ENCODE measurements around the gene RHOT2.

Gene RHOT2

GRCh38 chr16:642189-643049 is 25.5 kb upstream of the RHOT2 start:
- H3K9me3 ChIP-seq (ENCODE audit: control insufficient read depth, low read length) = no peaks in the 10 kb centered on the region
- H3K4me3 ChIP-seq (ENCODE audit: low read length) = peak overlapping the region; percentile 87
- DNase-seq (ENCODE audit: low read depth) = peak; percentile 47
- H3K36me3 ChIP-seq (ENCODE audit: control insufficient read depth, insufficient read depth, low read length, severe bottlenecking) = no peaks in the 10 kb centered on the region
- H3K27me3 ChIP-seq (replicated peaks; ENCODE audit: control insufficient read depth, insufficient read depth, low read length) = no peaks in the 10 kb centered on the region
- peak overlapping the region; percentile 96 for H3K9ac ChIP-seq (ENCODE audit: low read length)
- H3K4me1 ChIP-seq (ENCODE audit: control insufficient read depth, insufficient read depth, low read length) = peaks cover 28% of the 10 kb centered on the region

DNA sequence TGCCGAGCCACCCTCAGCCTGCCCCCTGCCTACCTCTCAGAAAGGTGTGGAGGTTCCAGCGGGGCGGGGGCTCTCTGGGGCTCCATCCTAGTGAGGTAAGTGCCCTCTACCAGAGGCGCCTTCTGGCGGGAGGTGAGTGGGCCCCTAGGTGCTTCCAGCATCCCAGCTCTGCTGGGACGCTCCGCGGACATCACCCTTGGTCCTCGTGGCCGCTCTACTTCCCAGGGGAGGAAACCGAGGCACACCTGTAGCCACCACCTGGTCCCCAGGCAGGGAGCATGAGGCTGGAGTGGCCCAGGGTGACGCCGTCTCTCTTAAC is 24.9 kb upstream of the RHOT2 start:
- Histone ChIP-seq H3K9me3 (ENCODE audit: control insufficient read depth, low read length) (no peaks in the 10 kb centered on the region), H3K36me3 (ENCODE audit: control insufficient read depth, insufficient read depth, low read length, severe bottlenecking) (no peaks in the 10 kb centered on the region), H3K4me1 (ENCODE audit: control insufficient read depth, insufficient read depth, low read length) (peaks cover 28% of the 10 kb centered on the region), H3K9ac (ENCODE audit: low read length) (peak overlapping the region; percentile 96), H3K27me3 (replicated peaks; ENCODE audit: control insufficient read depth, insufficient read depth, low read length) (no peaks in the 10 kb centered on the region), H3K4me3 (ENCODE audit: low read length) (peak overlapping the region; percentile 87)
- DNase-seq (ENCODE audit: low read depth) = no peak

DNA sequence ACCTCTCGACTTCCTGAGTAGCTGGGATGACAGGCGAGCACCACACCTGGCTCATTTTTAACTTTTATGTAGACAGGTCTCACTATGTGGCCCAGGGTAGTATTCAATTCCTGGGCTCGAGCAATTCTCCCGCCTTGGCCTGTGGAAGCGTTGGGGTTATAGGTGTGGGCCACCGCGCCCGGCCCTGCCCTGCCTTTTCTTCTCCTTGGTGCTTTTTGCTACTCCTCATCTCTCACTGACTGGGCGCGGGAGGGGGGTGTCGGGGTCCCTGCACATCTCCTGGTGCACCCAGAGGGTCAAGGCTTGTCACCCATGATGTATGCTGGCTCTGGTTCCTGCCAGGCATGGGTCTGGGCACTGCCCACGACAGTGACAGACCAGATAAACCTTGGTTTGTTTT is 23.4 kb upstream of the RHOT2 start:
- Histone ChIP-seq H3K4me1 (ENCODE audit: control insufficient read depth, insufficient read depth, low read length) (peaks cover 37% of the 10 kb centered on the region), H3K27me3 (replicated peaks; ENCODE audit: control insufficient read depth, insufficient read depth, low read length) (no peaks in the 10 kb centered on the region), H3K9ac (ENCODE audit: low read length) (no peak overlapping the region), H3K4me3 (ENCODE audit: low read length) (no peak overlapping the region), H3K9me3 (ENCODE audit: control insufficient read depth, low read length) (no peaks in the 10 kb centered on the region), H3K36me3 (ENCODE audit: control insufficient read depth, insufficient read depth, low read length, severe bottlenecking) (no peaks in the 10 kb centered on the region)
- no peak for DNase-seq (ENCODE audit: low read depth)

DNA sequence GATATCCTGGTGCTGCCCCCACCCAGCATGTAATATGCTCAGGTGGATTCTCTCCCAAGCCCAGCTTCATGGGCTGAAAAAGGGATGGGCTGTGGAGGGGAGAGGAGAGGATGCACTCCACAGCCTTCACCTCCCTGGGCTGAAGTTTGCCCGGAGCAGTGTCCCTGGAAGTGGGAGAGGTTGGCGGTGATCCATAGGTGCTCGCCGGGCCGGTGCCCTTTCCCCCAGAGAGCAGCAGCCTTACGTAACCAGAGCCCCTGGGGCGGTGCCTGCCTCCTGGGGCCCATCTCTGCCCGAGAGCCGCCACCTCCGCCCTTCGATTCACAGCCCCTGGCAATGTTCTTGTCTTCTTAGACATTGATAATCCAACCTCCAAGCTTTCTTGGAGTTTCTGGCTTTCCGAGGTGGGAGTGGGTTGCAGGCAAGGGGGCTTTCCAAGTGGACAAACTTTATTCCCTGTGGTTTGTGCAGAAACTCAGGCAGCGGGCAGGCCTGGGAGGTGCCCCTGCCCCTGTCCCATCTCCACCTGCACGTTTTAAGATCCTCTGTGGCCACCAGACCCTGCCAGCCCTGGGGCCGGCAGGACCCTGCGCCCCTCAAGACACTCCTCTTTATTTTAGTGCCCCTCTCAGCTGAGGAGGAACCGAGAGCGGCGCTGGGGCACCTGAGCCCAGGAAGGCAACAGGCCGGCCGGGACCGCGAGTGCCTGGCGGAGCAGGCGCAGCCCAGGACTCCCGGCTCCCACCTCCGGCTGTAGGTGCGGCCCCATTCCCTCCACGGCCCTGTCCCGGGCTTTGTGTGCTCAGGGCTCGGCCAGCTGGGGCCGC is 21.9 kb upstream of the RHOT2 start:
- Histone ChIP-seq H3K9me3 (ENCODE audit: control insufficient read depth, low read length) (no peaks in the 10 kb centered on the region), H3K4me3 (ENCODE audit: low read length) (peak overlapping the region; percentile 23), H3K4me1 (ENCODE audit: control insufficient read depth, insufficient read depth, low read length) (peaks cover 41% of the 10 kb centered on the region), H3K36me3 (ENCODE audit: control insufficient read depth, insufficient read depth, low read length, severe bottlenecking) (no peaks in the 10 kb centered on the region), H3K9ac (ENCODE audit: low read length) (peak overlapping the region; percentile 60), H3K27me3 (replicated peaks; ENCODE audit: control insufficient read depth, insufficient read depth, low read length) (no peaks in the 10 kb centered on the region)
- DNase-seq (ENCODE audit: low read depth) = no peak

- DNase-seq (ENCODE audit: low read depth) = no peak
These were observed 21.2 kb upstream of the RHOT2 start for GRCh38 chr16:646679-647172.

DNA sequence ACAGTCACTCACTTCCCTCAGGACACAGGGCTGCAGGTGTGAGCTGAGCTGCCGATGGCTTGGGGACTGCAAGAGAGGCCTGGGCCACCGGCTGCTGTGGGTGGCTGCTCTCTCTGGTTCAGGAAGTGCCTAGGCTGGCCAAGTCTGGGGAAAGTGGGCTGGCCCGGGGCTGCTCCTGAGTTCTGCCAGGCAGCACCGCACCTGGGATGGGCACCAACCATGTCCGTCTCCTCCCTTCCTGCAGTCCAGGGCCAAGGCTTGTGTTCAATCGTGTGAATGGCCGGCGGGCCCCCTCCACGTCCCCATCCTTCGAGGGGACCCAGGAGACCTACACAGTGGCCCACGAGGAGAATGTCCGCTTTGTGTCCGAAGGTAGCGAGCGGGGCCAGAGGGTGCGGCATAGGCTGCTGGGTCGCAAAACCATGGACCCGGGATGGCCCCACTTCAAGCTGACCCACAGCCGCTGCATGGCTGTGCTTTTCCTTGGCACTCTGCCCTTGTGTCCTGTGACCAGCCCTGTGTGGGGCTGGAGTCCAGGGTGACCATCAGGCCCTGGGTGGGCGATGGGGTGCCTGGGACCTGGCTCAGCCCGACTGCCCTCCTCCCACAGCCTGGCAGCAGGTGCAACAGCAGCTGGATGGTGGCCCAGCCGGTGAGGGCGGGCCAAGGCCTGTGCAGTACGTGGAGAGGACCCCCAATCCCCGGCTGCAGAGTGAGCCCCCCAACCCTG is 20.6 kb upstream of the RHOT2 start:
- Histone ChIP-seq H3K4me3 (ENCODE audit: low read length) (no peak overlapping the region), H3K9me3 (ENCODE audit: control insufficient read depth, low read length) (no peaks in the 10 kb centered on the region), H3K9ac (ENCODE audit: low read length) (no peak overlapping the region), H3K27me3 (replicated peaks; ENCODE audit: control insufficient read depth, insufficient read depth, low read length) (no peaks in the 10 kb centered on the region), H3K36me3 (ENCODE audit: control insufficient read depth, insufficient read depth, low read length, severe bottlenecking) (no peaks in the 10 kb centered on the region), H3K4me1 (ENCODE audit: control insufficient read depth, insufficient read depth, low read length) (peaks cover 41% of the 10 kb centered on the region)
- DNase-seq (ENCODE audit: low read depth) = no peak

More at GRCh38 chr16:646679-647172, 21.2 kb upstream of the RHOT2 start:
- Histone ChIP-seq H3K9ac (ENCODE audit: low read length) (peak overlapping the region; percentile 60), H3K36me3 (ENCODE audit: control insufficient read depth, insufficient read depth, low read length, severe bottlenecking) (no peaks in the 10 kb centered on the region), H3K9me3 (ENCODE audit: control insufficient read depth, low read length) (no peaks in the 10 kb centered on the region), H3K27me3 (replicated peaks; ENCODE audit: control insufficient read depth, insufficient read depth, low read length) (no peaks in the 10 kb centered on the region), H3K4me1 (ENCODE audit: control insufficient read depth, insufficient read depth, low read length) (peaks cover 41% of the 10 kb centered on the region), H3K4me3 (ENCODE audit: low read length) (no peak overlapping the region)

DNA sequence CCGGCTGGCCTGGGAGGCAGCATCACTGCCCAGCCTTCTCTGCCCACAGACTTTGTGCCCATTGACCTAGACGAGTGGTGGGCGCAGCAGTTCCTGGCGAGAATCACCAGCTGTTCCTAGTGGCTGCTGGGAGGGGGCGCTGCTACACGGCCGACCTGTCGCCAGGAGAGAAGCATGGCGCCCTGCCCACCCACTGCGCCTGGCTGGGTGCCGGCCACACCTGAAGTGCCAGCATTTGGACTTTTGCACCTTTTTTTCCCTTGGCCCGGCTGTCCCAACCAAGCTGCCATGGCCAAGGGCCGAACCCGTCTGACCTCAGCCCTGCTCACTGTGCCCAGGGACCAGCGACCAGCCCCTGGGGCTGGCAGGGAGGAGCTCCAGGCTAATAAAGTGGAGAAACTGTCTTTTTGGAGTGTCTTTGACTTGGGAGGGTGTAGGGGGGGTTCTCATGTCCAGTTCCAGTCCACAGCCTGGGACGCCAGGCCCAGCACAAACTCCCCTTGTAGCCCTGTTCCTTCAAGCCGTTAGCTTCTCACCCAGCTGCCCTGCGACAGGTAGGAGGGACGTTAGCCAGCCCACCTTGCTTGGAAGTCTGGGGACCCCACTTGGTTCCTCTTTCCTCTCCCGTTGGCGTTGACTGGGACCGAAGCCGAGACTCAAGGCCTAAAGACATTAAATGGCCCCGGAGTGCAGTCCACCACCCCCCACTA is 19.7 kb upstream of the RHOT2 start:
- peak; percentile 15 for DNase-seq (ENCODE audit: low read depth)
- Histone ChIP-seq H3K4me1 (ENCODE audit: control insufficient read depth, insufficient read depth, low read length) (peaks cover 38% of the 10 kb centered on the region), H3K27me3 (replicated peaks; ENCODE audit: control insufficient read depth, insufficient read depth, low read length) (no peaks in the 10 kb centered on the region), H3K4me3 (ENCODE audit: low read length) (peak overlapping the region; percentile 76), H3K9me3 (ENCODE audit: control insufficient read depth, low read length) (no peaks in the 10 kb centered on the region), H3K36me3 (ENCODE audit: control insufficient read depth, insufficient read depth, low read length, severe bottlenecking) (no peaks in the 10 kb centered on the region), H3K9ac (ENCODE audit: low read length) (peak overlapping the region; percentile 84)

- Histone ChIP-seq H3K9me3 (ENCODE audit: control insufficient read depth, low read length) (no peaks in the 10 kb centered on the region), H3K4me3 (ENCODE audit: low read length) (peak within 1 kb of the TSS; percentile 76), H3K27me3 (replicated peaks; ENCODE audit: control insufficient read depth, insufficient read depth, low read length) (no peaks in the 10 kb centered on the region), H3K9ac (ENCODE audit: low read length) (peak within 1 kb of the TSS; percentile 84), H3K36me3 (ENCODE audit: control insufficient read depth, insufficient read depth, low read length, severe bottlenecking) (no peaks in the 10 kb centered on the region), H3K4me1 (ENCODE audit: control insufficient read depth, insufficient read depth, low read length) (peaks cover 37% of the 10 kb centered on the region)
- DNase-seq (ENCODE audit: low read depth) = peak; percentile 97
These were observed 18.9 kb upstream of the RHOT2 start, which contains the start of gene WDR90 for GRCh38 chr16:648781-649589. WDR90 (plus strand) TSS chr16:649365; CDS start chr16:649417, 52 bp downstream.

- no peaks in the 10 kb centered on the region for H3K27me3 ChIP-seq (replicated peaks; ENCODE audit: control insufficient read depth, insufficient read depth, low read length)
- H3K9ac ChIP-seq (ENCODE audit: low read length) = peak overlapping the region; percentile 84
- peak overlapping the region; percentile 76 for H3K4me3 ChIP-seq (ENCODE audit: low read length)
- H3K36me3 ChIP-seq (ENCODE audit: control insufficient read depth, insufficient read depth, low read length, severe bottlenecking) = no peaks in the 10 kb centered on the region
- H3K9me3 ChIP-seq (ENCODE audit: control insufficient read depth, low read length) = no peaks in the 10 kb centered on the region
- peak; percentile 43 for DNase-seq (ENCODE audit: low read depth)
- H3K4me1 ChIP-seq (ENCODE audit: control insufficient read depth, insufficient read depth, low read length) = peaks cover 37% of the 10 kb centered on the region
These were observed 18.3 kb upstream of the RHOT2 start for GRCh38 chr16:649631-650030.

- no peak for DNase-seq (ENCODE audit: low read depth)
- H3K27me3 ChIP-seq (replicated peaks; ENCODE audit: control insufficient read depth, insufficient read depth, low read length) = no peaks in the 10 kb centered on the region
- H3K4me1 ChIP-seq (ENCODE audit: control insufficient read depth, insufficient read depth, low read length) = peaks cover 22% of the 10 kb centered on the region
- H3K36me3 ChIP-seq (ENCODE audit: control insufficient read depth, insufficient read depth, low read length, severe bottlenecking) = no peaks in the 10 kb centered on the region
- H3K9me3 ChIP-seq (ENCODE audit: control insufficient read depth, low read length) = no peaks in the 10 kb centered on the region
- H3K4me3 ChIP-seq (ENCODE audit: low read length) = no peak overlapping the region
- no peak overlapping the region for H3K9ac ChIP-seq (ENCODE audit: low read length)
These were observed 16.1 kb upstream of the RHOT2 start for GRCh38 chr16:651844-652243.

Measured in adipocyte (in vitro differentiated cells).